ENCODE measurements around the gene CALM1.

The CALM1 gene

DNA sequence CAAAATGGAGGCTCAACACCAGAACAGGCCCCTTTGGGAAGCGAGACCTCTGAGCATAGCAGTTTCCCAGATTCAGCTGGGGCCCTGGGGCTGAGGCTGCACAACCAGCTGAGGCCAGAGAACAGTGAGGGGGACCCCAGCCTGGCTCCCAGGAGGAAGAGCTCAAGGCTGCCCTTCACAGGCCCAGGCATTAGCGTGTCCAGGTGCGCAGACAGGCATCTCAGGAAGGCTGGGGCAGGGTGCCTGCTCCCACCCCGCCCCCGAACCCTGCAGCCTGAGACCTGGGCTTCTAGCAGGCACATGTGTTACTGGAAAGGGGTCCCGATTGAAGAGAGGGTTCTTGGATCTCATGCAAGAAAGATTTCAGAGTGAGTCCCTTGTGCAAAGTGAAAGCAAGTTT lies 27.2 kb downstream of the CALM1 start:
- H3K4me3 ChIP-seq (ENCODE audit: low read depth, low read length) = no peak overlapping the region
- TF ChIP-seq, protein P1, sequence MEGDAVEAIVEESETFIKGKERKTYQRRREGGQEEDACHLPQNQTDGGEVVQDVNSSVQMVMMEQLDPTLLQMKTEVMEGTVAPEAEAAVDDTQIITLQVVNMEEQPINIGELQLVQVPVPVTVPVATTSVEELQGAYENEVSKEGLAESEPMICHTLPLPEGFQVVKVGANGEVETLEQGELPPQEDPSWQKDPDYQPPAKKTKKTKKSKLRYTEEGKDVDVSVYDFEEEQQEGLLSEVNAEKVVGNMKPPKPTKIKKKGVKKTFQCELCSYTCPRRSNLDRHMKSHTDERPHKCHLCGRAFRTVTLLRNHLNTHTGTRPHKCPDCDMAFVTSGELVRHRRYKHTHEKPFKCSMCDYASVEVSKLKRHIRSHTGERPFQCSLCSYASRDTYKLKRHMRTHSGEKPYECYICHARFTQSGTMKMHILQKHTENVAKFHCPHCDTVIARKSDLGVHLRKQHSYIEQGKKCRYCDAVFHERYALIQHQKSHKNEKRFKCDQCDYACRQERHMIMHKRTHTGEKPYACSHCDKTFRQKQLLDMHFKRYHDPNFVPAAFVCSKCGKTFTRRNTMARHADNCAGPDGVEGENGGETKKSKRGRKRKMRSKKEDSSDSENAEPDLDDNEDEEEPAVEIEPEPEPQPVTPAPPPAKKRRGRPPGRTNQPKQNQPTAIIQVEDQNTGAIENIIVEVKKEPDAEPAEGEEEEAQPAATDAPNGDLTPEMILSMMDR (IDR thresholded peaks at IDR 0.05; ENCODE audit: borderline replicate concordance, insufficient read depth, low read depth, low read length) = no peak

DNA sequence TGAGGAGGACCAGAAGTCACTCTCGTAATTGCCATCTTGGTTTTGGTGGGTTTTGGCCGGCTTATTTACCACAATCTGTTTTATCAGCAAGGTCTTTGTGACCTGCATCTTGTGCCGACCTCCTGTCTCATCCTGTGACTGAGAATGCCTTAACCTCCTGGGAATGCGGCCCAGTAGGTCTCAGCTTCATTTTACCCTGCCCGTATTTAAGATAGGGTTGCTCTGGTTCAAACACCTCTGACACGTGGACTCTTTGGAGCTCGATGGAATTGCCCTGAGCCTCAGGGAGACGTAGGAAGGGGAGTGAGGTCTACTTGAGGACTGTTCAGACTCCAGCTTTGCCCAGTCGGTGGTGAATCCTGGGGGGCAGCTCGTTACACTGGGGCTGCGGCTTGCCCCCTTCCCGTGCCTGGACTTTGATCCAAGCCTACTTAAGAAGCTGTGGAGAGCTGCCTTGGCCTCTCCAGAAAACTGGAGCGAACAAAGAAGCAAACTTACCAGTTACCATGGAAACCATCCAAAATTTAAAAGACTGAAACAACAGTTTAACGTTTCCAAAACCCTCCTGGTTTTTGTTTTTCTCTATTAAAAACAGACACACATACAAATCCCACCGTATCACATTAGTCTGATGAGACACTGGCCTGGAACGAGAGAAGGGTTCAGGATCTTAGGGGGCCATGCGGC lies 28.0 kb downstream of the CALM1 start:
- TF ChIP-seq, protein P1 (IDR thresholded peaks at IDR 0.05; ENCODE audit: borderline replicate concordance, insufficient read depth, low read depth, low read length) = no peak
- no peak overlapping the region for H3K4me3 ChIP-seq (ENCODE audit: low read depth, low read length)

- TF ChIP-seq, protein P1 (IDR thresholded peaks at IDR 0.05; ENCODE audit: borderline replicate concordance, insufficient read depth, low read depth, low read length) = no peak
- no peak overlapping the region for H3K4me3 ChIP-seq (ENCODE audit: low read depth, low read length)
Measured at GRCh38 chr14:90425373-90425879, 28.6 kb downstream of the CALM1 start.

- no peak overlapping the region for H3K4me3 ChIP-seq (ENCODE audit: low read depth, low read length)
- TF ChIP-seq, protein P1 (IDR thresholded peaks at IDR 0.05; ENCODE audit: borderline replicate concordance, insufficient read depth, low read depth, low read length) = no peak
Measured at GRCh38 chr14:90426031-90426540, 29.3 kb downstream of the CALM1 start.

- TF ChIP-seq, protein P1 (IDR thresholded peaks at IDR 0.05; ENCODE audit: borderline replicate concordance, insufficient read depth, low read depth, low read length) = no peak
- H3K4me3 ChIP-seq (ENCODE audit: low read depth, low read length) = no peak overlapping the region
Measured at GRCh38 chr14:90426663-90427062, 29.8 kb downstream of the CALM1 start.

GRCh38 chr14:90427848-90428426 lies 31.1 kb downstream of the CALM1 start:
- no peak overlapping the region for H3K4me3 ChIP-seq (ENCODE audit: low read depth, low read length)
- TF ChIP-seq, protein P1 (IDR thresholded peaks at IDR 0.05; ENCODE audit: borderline replicate concordance, insufficient read depth, low read depth, low read length) = no peak

- no peak overlapping the region for H3K4me3 ChIP-seq (ENCODE audit: low read depth, low read length)
- TF ChIP-seq, protein P1 (IDR thresholded peaks at IDR 0.05; ENCODE audit: borderline replicate concordance, insufficient read depth, low read depth, low read length) = no peak
Measured at GRCh38 chr14:90428676-90429075, 31.8 kb downstream of the CALM1 start.
